DND-41 (cell line): ENCODE measurements around the gene NUPR1.

Source experiments
- CTCF ChIP-seq: IDR thresholded peaks from 2 replicates; pipeline ENCODE4 v1.5.1; 2012; ENCODE audit warnings: borderline replicate concordance, low read length, moderate library complexity, mild to moderate bottlenecking; ENCODE audit not compliant: poor library complexity, severe bottlenecking; ENCODE audit errors: extremely low read depth
- EZH2 ChIP-seq: IDR thresholded peaks from 3 replicates; pipeline ENCODE4 v1.6.1; 2012; ENCODE audit warnings: borderline replicate concordance, low read depth, mild to moderate bottlenecking, moderate library complexity, low read length, inconsistent platforms; ENCODE audit not compliant: severe bottlenecking

GRCh38 chr16:28495795-28496749 lies 42.7 kb downstream of the NUPR1 start:
- TF ChIP-seq CTCF (no peak), EZH2 (no peak)
